ENCODE measurements around the gene ESYT3.
"Not testable (repeated sequence)": the region's sequence is repeated elsewhere in the genome, so short reads cannot be mapped to it uniquely, and the experiment has no call there.

Gene ESYT3

DNA sequence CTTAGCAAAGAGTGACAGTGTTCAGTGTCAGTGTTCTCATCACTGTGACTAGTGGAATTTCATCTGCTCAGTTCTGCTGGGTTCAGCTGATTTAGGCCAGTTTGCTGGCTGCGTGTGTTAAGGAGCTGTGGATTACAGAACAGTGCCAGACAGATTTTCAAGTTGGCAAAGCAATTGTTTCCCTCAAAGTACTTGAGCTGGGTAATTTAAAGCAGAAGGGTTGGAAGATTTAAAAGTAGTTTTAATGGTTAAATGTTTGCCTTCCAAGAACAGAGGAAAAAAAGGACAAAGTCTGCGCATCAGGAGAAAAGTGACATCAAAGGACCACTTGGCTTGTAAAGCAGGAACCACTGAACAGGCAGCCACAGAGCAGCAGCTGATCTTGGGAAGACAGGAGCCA, 8.7 kb downstream of the ESYT3 start:
- no peak for DNase-seq

DNA sequence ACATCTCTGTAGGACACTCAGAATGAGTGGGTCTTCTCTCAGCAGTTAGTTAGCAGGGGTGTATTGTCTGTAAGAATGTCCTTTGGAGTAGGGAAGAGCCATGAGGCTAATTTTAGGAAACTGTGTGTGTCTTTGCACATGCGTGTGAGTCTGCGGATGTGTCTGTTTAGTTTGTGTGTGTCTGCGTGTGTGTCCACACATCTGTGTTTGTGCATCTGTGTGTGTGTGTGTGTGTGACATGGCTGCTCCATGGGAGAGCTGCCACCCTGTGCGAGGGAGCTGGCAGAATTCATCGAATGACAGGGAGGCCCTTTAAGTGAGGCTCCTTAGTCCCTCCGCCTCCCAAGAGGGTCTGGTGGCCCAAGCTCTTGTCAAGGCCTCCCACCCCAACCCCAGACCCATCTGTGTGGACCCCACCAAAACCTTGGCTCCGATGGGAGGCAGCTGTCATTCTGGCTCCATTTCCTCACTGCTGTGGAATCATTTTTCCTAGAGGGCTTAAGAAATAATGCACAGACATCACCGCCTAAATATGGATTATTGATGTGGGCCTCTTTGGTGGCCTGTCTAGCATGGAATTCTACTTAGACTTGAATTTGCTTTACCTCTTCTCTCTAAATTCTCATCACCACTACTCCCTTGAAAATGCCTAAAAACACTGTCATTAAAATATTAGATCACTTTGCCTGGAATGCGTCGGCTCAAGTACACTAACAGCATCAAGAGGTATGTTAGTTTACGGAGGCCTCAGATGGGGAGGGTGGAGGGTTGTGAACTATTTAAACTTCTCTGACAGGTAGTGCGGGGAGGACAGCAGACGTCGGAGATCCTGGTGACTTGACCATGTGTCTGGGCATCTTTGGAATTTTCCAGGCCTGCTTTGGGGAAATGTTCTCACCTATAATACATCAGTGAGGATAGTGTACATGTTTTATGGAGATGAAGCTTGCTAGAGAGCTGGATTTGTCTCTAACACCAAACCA, 9.4 kb downstream of the ESYT3 start:
- no peak for DNase-seq

DNA sequence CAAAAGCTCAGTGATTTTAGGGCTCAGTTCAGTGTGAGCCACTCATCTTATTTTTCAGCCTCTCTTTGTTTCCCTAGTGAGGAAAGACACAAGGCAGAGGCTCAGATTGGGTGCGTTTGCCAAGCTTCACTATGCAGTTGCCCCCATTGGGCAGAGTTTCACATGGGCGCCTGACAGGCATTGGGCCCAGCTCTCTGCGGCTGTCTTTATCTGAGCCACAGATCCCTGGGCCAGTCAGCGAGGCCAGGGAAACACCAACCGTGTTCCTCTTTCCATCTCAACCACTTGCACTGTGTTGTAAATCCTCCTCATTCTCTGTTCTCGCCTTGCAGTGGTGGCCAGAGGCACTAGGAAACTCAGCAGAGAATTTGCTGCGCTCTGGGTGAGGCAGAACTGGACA, 10.8 kb downstream of the ESYT3 start:
- DNase-seq: no peak

DNA sequence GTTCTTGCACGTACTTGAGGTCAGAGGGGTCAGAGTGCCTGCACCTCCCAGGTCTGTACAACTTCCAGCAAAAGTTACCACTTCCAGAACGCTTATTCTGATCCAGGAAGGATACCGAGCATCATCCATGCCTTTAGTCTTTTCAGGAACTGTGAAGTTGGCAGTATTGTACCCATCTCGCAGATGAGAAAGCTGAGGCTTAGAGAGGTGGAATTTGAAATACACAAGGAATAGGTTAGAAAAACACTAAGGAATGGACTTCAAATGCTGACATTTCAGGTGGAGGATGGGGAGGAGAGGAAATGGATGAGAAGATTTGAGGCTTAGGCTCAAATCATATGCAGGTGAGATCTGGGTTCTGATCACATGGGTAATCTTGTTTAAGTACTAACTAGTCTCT, 11.2 kb downstream of the ESYT3 start:
- DNase-seq: no peak

DNA sequence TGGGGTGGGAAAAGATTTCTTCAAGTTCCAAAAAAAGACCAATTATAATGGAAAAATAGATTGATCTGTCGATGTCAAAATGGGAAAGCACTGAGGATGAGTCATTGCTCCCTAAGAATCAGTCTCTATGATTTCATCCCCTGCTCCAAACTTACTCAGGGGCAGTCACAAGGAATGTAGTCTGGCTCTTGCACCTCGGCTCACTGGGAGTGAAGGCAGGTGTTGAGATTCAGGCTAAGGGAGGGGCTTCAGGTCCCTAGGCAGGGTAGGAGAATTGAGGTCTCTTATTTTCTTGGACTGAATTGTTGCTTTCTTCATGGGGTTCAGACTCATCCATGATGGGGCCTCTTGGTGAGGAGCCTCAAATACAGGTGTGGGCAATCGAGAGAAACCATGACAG, 14.2 kb downstream of the ESYT3 start:
- no peak for DNase-seq

DNA sequence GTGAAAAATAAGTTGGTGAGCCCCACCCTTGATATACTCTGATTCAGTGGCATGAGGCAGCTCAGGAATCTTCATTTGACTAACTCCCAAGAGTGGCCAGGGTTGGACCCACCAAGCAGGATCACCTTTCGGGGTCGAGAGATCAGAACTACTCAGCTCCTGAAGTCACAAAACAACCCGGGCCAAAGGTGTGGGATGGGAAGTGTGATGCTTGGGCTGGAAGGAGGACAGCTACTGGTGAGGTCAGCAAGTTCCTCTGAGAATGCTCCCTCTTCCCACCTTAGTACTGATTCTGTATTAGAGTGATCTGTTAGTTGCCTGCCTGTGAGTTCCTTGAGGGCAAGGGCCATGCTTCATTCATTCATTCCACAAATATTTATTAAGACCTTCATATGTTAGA, 15.1 kb downstream of the ESYT3 start:
- DNase-seq: no peak

DNA sequence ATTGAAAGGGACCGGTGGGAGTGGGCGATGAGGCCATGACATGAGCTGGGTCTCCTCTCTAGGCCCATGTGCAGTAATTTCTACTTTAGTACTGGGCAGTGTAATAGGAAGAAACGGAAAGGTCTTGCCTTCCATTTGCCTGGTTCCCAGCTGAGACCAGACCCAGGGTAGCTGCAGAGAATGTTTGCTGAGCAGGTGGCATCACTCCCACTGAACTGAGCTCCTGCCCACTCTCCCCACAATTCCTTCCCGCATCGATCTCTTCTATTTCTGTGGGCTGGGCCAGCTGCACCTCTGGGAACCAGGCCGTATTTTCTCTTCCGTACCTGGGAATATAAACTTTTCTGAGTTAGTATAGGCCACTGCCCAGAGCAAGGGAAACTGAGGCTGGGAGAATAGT, 15.8 kb downstream of the ESYT3 start:
- no peak for DNase-seq

DNA sequence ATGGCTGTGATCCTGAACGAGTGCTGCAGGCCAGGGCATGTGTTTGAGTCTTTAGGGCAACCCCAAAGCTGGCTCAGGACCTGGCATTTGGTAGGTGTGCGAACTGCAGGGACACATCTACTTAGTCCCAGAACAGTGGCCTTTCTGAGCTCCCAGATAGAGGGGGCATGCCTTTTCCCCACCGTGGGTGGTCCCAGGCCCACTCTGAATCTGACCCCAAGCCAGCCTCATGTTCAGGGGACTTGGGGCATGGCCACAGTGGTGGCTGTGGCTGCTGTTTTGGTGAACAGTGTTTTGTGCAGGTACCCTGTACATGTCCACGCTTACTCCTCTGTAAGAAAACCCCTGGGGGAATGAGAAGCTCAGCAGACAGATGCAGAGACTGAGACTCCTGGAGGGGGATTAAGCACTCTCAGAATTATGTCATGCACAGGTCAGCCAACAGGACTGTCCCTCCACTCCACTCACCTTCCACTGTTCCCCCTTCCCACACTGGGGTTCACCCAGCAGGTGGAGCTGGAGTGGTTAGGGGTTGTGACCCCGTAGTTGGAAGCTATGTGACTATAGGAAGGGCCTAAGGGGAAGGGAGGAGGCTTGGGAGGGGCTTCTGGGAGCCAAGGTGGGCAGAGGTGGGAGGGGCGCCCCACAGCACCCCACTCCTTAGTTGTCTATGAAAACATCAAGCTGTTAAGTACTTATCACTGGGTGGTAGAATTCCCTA, 16.4 kb downstream of the ESYT3 start:
- DNase-seq: no peak

DNA sequence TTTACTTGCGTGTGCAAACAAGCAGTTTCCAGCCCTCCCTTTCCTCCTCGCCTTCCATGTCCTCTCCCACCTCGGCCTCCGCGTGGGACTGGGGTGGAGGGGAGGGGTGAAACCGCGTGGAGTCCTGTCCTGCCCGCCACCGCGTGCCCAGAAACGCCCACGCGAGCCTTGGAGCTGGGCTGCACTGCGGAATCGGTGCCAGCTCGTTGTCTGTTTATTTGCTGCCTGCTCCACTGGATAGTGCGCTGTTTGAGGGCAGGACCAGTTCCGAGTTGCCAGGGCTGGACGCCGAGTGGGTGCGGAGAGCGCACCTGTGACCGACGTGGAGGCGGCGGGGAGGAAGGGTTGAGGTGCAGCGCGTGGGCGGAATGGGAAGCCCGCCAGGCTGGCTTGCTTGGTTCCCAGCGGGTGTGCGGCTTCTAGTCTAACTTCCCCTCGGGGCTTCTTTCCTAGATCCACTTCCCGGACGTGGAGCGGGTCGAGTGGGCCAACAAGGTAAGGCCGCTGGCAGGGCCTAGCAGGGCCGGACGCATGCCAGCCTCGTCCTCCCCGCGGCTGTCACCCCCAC, 17.3 kb downstream of the ESYT3 start:
- DNase-seq: no peak

DNA sequence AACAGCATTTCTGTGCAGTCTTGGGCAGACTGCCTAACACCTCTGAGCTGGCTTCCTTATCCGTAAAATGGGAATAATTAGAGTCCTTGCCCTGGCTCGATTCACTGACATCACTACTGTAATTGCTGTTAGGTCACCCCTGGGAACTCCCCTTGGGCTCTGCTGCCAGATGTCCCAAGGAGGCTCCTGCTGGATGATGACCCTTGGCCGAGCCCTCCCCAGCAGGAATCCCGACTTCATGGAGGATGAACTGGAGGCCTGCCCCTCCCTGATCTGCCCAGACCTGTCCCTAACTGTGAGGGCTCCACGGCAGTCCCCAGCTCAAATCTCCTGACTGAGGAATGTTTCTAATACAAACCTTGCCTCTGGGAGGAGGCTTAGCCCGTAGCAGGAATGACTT, 18.0 kb downstream of the ESYT3 start:
- no peak for DNase-seq

DNA sequence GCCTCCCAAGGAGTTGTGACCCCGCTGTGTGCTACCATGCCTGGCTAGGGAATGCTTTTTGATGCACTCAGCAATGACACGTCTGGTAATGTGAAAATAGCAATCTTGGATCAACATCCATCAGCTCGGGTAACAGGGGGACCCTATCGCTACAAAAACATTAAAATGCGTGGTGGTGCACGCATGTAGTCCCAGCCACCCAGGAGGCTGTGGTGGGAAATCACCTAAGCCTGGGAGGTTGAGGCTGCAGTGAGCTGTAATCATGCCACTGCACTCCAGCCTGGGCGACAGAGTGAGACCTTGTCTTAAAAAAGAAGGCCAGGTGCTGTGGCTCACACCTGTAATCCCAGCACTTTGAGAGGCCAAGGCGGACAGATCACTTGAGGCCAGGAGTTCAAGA, 19.5 kb downstream of the ESYT3 start:
- not testable (repeated sequence) for DNase-seq

DNA sequence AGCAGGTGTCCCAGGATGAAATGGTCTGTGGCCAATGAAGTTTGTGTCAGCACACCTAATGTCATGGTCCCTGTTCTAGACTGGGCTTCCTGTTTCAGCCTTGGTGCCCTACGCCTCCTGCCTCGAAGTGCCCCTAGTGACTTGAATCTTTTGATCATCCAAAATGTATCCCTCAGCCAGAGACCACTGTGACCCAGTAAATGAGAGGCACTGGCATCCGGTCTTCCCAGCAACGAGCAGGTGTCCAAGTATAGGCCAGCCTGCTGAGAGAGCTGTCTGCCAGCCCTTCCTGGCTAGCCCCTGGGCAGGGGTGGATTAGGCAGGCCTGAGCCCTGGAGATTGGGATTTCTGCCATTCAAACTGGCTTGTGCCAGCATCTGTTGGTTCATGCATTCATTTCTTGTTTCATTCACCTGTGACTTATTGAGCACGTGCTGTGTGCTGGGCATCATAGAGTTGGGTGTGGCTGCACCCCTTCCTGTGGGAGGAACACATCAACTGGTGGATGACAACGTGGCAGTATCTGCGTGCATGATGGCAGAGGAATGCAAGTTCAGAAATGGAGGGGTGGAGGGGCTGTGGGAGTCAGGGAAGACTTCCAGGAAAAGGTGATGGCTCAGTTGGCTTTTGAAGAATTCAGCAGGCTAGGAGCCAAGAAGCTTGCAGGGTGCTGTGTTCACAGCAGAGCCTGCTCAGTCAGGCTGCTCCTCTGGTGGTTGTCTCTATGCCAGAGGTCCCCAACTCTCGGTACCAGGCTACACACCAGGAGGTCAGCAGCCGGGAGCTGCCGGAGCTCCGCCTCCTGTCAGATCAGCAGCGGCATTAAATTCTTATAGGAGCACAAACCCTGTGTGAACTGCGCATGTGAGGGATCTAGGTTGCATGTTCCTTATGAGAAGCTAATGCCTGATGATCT, 21.6 kb downstream of the ESYT3 start:
- DNase-seq: peak; percentile 26

DNA sequence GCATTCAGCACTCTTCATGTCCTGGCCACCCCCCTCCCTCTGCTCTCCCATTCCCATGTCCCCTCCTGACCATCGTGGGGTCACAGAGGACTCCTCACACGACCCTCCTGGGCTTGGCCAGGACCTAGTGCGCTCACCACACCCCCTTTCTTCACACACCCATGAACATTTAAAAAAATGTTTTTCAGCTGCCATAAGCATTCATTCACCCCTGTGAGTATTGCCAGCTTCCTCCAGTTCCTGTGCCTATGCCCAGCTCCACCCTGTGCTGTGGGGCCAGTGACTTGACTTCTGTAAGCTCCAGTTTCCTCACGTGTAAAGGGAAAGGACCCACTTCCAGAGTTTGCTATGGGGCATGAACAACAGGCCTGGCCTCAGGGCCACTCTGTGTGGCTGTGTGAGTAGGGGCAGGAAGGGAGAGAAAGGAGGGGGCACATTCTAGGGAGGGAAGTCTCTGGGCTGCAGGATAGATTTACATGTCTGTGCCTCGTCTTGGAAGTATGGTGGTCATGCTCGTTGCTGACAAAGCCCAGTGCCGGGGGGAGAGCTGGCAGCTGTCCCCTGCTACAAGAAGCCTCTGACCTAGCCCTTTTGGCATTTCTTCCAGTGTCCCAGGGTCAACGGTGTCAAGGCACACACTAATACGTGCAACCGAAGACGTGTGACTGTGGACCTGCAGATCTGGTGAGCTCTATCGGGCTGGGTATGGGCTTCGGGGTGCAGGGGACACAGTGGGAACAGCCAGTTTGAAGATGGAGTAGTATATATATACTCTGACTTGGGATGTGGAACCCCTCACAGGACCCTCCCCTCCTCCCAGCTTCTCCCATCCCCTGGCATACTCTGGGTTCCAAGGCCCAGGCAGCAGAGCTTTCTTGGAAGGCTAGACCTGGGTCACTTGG, 22.8 kb downstream of the ESYT3 start:
- DNase-seq: no peak

DNA sequence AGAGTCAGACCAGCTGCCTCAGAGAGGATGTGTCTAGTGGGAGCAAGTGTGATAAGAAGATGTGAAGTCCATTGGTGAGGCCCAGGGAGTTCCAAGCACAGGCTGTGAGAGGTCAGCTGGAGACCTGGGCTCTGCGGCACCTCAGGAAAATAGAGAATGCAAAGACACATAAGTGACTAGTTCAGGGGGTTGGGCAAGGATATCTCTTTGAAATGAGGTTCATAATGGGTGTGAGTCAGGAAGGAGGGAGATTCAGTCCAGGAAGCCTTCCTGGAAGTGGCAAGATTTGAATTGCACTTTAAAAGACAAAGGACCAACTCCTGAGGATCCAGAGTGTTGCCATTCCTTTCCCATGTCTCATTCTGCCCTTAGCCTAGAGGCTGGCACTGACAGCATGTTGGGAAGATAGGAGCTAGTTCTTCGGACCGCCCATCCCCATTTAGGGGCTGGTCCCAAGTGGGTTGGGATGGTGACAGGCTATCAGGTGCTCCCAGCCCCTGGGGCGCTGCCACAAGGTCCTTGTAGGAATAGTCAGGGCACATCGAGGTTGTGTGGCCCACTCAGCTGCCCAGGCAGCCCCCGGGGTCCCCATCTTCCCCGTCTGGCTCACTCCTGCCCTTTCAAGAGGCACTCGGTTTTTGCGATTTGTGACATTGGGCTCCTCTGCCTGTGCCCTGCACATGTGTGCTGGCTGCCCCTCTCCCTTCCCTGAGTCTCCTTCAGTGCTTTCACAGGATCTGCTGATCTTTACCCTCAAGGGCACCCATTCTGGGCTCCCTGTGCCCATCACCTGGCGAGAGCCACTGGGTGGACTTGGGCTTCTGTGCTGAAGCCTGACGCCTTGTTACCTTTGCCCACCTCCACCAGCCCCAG, 23.7 kb downstream of the ESYT3 start:
- no peak for DNase-seq

DNA sequence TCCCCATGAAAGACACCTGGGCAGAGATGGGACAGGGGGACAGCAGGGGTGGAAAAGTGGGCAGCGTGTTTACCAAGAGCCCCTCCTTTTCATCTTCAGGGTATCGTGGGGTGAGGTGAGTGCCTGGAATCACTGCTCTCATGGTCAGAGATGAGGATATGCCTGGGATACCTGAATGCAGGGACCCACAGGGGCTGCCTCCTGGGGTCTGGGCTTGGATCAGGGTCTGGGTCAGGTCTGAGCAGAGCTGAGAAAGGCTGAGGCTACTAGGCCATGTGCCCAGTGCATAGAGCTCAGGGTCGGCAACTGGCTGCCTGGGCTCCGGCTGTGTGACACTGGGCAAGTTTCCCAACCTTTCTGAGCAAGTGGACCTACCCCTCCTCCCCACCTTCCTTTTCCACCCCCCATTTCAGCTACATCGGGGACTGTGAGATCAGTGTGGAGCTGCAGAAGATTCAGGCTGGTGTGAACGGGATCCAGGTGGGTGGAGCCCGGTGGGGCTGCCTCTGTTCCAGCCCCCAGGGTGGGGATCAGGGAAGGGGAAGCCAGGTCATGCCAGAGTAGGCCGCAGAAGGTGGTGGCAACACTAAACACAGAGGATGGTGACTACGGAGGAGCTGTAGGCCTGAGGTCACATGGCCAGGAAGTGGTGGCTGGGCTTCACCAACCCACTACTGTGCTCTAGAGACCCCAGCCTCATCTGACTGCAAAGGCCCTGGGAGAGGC, 24.5 kb downstream of the ESYT3 start:
- no peak for DNase-seq

DNA sequence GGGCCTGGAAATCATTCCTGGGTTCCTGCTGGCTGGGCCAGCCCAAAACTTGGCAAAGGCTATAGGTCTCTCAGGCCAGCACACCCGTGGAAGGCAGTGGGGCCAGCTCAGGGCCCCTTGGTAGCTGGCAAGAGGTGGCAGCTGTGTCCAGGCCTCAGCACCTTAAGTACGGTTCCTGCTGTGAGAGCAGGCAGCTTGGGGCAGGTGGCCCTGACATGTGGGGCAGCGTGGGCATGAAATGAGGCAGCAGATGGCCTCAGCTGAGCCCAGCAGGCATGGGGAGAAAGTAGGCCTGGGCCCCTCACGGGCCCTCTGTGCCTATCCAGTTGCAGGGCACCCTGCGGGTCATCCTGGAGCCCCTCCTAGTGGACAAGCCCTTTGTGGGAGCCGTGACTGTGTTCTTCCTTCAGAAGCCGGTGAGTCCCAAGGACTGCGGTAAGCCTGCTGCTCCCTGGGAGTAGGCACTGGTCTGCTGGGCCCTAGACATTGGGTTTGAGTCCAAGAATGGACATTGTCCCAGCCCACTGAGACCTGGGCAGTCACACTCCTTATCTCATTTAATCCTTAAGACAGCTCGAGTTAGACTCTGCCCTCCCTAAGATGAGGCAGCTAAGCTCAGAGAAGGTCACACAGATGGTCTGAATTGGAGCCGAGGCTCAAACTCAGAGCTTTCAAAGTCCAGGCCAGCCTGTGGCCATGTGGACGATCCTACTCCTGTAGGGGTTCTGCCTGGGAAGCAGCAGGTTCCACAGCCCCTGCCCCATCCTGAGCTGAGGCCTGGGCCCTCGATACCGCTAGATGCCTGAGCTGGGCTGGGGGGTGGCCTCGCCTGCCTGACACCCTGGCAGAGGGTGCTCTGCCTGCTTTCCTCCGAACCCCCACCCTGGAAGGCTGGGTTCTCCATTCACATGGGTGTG, 25.5 kb downstream of the ESYT3 start:
- DNase-seq: no peak

DNA sequence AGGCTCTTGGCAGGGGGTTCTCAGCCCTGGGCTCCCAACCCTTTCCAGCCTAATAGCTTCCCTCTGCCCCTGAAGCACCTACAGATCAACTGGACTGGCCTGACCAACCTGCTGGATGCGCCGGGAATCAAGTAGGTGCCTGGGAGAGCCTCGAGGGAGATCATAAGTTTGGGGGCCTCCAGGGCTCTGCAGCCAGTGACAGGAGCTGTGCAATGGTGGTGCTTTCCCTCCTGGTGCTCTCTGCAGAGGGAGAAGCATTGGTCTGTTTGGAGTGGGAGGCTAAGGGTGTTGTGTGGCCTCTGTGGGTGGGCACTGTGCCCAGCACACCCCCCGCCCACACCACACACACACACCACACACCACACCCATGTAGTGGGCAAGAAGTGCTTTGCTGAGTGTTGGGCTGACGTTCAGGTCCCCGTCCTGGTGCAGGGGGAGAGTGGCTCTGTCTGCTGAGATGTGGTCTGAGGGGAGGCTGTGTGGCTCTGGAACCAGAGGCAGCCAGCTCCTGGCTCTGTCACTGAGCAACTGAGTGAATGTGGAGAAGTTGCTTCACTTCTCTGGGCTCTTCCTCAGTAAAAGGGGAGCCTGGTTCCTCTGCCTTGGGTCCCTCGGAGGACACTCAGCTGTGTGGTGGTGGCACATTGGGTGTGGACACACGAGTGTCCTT, 26.3 kb downstream of the ESYT3 start:
- DNase-seq: no peak

DNA sequence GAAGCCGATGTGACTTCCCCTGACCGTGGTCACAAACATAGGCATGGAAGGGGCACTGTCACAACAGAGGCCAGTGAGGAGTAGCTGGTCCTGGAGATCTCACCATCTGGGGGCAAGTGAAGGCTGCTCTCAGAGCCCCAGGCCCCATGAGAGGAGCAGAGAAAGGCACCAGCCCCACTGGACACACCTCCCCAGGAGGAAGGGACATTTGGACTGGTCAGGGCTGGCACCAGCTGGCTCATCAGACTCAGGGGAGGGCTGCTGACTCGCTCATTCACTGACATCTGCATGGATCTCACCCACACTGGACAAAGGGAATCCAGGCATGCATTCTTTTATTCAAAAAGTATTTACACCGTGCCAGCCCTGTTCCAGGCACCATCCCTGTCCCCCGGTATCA, 26.8 kb downstream of the ESYT3 start:
- peak; percentile 42 for DNase-seq
